DMS 273 treated with DMSO at 0.1 percent for 48 hours (cell line): Measurements from ENCODE around the gene DDOST.
"Not testable (repeated sequence)": the region's sequence is repeated elsewhere in the genome, so short reads cannot be mapped to it uniquely, and the experiment has no call there.

Experiments
- DNase-seq: peaks from one replicate; lab custom pipeline; 2025; lab: John Stamatoyannopoulos, UW

DDOST gene

DNA sequence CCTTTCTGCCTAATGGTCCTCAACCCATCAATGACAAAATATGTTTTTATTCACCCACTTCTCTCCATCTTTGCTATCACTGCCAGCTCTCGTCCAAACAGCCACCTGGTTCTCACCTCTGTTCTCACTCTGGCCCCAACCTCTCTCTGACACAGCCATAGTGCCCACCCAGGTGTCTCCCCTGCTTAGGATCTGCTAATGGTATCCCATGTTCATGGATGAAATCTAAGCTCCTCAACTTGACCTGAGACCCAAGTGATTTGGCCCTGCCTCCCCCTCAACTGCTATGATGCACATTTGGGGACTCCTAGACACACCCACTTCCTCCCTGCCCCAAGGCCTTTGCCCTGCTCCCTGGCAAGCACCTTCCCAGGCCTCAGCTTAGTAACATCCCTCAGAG, 30.7 kb upstream of the DDOST start:
- DNase-seq, result no peak

DNA sequence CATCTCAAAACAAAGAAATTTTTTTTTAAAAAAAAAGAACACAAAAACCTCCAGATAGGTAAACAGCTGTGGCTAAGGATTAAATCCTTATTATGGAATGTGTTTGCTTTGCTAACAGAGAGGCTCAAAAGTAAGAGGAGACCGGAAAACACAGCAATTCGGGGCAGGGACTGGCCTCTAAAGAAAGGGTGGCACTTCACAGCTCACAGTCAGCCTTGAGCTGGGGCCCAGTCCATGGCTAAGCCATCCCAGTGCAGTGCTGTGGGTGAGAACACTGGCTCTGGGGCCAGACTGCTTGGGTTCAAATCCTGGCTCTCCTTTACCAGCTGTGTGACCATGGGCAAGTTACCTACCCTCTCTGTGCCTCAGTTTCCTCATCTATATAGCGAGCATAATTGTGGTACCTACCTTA, 28.5 kb upstream of the DDOST start:
- no peak for DNase-seq

DNA sequence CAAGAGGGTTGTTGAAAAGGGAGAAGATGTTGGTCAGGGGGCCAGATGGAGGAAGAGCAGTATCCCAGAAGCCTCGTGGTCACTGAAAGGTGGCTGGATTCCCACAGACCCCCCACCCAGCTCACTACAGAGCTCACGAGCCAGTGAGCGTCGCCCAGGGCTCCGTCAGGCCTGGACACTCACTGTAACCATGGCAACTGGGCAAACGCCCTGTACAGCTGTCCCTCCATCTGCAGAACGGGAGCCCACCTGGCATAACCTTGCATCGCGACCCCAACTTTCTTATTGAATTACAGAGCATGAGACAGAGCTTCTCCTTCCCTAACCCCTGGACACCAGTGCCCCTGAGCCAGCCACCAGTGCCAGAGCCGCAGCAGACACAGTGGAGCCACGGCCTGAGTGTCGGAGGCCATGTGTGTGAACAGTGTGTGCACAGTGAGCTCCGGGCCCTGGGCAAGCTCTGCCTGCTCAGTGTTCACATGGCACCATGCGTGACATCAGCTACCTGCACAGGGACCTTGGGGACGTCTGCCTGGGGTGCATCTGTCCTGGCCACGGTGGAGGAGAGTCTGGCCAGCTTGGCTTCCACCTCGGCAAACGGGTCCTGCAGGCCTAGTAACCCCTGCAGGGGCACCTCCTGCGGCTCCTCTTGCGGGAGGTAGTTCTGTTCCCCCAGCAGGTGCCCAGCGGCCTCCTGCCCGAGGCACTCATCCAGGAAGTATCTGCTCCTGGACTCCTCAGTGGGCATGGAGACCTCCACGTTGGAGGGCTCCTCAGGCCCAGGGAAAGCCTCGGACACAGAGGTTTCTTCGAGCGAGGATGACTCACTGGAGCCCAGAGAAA, 25.9 kb upstream of the DDOST start:
- DNase-seq, result no peak

DNA sequence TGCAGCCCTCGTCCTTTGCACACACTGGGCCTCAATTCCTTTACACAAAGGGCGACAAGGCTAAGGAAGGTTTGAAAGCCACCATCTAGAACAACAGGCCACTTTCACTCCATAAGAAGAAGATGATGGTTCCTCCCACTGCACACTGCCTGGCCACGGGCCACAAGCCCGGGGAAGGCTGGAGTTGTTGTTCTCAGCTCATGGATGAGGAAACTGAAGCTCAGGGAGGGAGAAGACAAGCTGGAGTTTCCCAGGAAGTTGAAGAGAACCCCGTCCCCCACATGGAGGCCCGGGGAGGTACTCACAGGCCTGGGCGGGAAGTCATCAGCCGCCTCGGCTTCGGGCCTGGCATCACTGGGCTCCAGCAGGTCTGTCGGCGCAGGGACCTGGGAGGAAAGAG, 24.6 kb upstream of the DDOST start:
- no peak for DNase-seq

DNA sequence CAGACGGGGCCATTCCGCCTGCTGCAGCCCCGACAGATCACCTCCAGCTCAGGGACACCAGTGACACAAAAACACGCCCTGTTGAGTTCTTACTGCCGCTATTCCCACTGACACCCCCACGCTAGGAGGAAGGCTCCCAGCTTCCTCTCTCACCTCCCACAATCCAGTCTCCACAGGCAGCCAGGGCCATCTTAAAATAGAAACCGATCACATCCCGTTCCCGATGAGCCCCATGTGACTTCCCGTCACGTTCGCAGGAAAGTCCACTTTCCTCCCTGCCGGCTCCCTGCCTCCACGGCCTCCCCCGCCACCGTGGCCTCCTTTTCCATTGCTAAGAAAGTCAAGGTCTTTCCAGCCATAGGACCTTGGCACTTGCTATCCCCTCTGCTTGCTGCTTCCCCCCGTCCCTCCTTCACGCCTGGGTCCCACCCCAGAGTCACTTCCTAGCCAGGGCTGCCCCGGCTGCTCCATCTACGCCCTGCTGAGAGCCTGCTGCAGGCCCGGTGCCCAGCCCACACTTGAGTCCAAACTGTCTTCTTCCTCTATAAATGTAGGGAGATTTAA, 24.0 kb upstream of the DDOST start:
- no peak for DNase-seq

DNA sequence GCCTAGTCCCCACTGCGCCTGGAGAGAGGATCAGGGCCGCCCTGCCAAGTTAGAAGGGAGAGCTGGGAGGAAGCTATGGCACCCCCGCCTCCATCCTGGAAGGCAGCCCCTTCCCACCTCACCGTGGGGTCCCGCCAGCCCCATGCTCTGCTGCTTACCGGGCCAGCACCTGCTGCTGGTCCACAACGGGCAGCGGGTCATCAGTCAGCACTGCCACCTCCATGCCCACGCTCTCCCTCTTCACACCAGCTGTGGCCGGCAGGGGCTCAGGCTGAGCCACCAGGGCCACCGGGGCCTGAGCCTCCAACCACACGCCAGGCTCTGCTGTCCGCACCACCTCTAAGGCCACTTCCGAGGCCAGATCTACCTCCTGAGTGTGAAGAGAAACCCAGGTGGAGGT, 23.5 kb upstream of the DDOST start:
- DNase-seq, result no peak

DNA sequence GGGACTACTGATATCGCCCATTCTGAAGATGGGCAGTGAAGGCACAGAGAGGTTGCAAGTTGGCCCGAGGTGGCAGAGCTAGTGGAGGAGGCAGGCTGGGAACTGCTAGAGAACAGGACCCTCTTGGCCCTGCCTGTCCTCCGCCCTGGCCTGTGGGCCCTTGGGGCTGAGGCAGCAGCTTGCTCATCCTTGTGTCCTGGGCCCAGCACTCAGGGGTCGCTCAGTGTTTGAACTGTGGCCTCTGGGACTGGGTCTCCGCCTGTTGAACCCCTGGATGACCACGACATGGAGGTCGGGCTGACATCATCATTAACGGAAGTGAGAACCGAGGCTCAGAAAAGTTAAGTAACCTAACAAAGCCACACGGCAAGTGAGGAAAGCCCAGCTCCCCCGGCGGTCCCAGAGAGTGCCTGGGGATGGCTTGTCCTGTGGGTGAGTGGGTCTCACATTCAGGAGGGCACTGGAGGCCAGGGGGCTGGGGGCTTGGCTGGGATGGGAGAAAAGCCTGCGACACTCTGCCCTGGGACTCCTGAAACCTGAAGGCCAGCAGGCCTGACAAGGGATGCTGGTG, 23.0 kb upstream of the DDOST start:
- DNase-seq, result no peak

DNA sequence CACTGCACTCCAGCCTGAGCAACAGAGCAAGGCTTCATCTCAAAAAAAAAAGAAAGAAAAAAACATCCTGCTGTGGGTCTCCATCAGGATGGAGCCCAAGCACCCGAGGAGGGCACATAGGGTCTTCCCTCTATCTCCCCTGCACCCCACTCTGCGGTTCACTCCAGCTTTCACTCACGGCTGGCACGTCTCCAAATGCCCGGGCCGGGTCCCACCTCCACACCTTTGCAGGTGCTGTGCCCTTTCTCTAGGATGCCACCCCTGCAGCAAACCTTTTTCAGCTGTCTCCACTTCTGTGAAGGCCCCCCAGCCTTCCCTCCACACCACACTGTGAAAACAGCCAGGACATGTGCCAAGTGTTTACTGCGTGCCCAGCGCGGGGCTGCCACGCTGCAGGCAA, 22.4 kb upstream of the DDOST start:
- DNase-seq, result no peak

DNA sequence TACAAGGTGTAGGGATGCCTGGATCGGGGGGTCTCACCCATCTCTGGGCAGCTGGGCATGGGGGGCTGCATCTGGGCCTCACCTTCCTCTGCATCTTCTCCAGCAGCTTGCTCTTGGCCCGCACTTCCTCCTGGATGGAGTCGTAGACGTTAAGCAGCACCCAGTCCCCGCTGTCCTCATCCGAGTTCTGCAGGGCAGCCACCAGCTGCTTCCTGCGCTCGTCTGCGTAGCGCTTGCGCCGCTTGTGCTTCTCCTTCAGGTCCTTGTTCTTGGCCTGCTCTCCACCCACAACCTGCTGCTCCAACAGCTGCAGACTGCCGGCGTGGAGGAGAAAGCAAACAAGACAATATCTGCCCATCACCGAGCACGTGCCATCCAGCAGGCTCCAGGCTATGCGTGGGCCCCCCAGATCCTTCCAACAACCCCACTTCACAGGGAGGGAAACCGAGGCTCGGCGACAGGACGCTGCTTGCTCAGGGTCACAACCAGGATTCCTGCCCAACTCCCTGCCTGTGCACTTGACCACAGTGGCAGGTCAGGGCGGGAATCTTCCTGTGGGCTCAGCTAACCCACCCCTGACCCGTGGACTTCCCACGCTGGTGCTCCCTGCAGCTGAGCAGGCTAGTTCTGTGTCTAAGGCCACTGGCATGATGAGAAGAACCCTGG, 21.5 kb upstream of the DDOST start:
- no peak for DNase-seq

DNA sequence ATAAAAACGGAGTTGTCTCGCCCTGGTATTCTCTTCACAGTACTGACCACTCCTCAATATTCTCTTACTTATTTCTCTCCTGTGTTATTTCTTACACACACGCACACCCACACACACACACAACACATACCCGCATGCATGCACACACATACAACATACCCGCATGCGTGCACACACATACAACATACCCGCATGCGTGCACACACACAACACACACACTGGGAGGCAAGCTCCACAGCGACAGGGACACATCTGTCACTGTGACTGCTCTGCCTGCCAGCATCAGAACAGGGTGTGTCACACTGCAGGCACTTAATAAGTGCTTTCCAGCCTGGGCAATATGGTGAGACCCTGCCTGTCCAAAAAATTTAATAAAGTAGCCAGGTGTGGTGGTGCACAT, 20.8 kb upstream of the DDOST start:
- no peak for DNase-seq

DNA sequence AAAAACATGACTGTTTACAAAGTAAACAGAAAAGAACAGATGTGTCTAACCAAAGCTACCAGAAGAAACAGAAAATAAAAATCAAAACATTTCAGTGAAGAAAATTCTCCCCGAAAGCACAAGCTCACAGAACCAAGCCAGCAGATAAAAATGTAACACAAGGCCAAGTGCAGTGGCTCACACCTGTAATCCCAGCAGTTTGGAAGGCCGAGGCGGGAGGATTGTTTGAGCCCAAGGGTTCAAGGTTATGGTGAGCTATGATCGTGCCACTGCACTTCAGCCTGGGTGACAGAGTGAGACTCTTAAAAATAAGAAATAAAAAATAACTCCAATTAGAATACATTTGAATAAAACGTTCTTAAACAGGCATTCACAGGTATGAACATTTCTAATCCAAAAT, 19.1 kb upstream of the DDOST start:
- no peak for DNase-seq

DNA sequence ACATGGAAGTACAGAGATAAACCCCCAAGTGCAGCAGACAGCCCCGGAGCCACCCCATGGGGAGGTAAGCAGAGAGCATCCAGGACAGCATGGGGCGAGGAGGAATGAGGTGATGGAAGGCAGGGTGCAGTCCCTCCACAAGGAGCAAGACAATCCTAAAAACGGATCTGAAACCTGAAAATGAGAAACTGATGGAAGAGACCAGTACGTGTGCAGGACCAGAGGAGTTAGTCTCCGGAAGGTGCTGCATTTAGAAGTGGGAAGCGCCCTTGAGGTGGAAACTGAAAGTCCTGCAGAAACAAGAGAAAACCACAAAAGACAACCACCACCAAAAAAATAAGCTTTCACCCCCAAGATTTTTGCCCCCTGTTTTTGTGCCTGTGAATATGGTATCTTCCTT, 17.4 kb upstream of the DDOST start:
- no peak for DNase-seq

DNA sequence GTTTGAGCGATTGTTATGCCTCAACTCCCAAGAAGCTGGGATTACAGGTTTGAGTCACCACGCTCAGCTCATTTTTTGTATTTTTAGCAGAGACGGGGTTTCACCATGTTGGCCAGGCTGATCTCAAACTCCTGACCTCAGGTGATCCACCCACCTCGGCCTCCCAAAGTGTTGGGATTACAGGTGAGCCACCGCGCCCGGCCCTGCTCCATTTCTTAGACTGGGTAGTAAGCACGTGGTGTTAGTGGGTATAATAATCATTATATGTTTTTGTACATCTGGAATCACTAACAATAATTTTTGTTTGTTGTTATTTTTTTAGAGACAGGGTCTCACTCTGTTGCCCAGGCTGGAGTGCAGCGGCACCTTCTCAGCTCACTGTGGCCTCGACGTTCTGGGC, 12.5 kb upstream of the DDOST start:
- not testable (repeated sequence) for DNase-seq

DNA sequence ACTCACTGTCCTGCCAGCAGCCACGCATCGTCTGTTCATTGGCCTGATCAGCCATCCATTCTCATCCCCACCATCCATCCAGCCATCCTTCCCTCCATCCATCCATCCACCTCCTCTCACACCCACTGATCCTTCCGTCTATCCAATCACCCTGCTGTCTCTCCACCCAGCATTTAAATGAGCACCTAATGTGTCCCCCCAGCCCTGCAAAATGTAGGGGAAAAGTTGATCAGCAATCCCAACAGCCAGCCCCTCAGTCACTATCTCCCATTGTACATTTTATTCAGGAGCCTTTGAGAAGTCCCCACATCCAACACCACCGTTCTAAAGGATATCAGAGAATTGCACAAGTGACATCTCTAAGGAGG, 11.1 kb upstream of the DDOST start:
- DNase-seq, result no peak

DNA sequence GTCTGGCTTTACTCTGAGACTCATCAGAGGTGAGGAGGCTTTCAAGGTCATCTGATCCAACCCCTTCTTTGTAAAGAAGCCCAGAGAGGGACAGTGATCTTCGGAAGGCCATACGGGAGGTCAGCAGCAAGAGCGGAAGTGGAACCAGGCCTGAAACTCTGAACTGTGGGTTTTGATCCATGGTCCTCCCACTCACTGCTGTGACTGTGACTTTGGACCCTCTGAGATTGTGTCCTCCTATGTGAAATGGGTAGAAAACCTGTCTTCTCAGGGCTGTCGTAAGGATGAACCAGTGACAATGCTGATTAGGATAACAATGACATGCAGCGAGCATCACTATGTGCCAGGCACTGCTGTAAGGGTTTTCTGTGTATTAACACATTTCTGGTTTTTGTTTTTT, 9.8 kb upstream of the DDOST start:
- DNase-seq, result no peak

DNA sequence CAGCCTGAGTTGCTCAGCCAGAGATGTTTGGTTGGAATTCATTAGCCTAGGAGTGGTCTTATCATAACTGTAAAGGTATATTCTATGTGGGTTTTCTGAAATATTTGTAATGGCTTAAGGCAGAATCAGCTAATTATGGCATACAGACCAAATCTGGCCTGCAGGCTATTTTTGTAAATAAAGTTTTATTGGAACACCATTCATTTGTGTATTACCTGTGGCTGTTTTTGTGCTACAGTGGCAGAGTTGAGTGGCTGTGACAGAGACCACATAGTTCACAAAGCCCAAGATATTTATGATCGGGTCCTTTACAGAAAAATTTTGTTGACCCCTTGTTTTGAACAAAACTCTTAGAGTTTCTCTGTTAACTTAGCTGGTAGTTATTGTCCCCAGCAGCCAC, 7.4 kb upstream of the DDOST start:
- DNase-seq, result no peak

DNA sequence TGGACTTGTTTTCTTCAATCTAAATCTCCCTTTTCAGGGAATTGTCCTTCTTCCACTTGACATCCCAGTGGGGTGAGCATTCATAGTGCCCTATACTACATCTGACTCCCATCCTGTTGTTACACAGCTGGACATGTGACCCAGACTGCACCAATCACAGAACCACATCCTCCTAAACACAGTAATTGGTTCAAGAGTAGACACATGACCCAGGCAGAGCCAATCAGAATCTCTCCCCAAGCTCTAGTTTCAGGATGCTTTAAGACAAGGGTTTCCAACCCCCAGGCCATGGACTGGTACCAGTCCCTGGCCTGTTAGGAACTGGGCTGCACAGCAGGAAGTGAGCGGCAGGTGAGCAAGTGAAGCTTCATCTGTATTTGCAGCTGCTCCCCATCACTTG, 5.6 kb upstream of the DDOST start:
- DNase-seq, result no peak

DNA sequence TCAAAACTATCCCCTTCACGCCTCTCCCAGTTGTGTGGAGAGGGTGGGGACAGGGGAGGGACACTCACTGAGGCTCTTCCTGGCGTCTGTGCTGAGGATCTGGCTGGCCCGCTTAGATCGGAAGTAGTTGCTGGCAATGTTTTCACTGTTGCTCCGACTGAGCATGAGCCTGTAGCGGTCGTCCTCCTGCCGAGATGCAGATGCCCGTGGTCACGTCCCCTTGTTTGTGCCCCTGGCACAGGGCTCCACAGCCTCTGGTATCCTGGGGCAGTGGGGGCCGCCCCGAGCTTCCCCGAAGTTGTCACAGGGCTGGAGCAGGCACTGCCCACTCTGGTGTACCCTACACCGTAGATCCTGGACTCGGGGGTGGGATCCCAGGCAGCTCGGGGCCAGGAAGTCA, 5.0 kb upstream of the DDOST start:
- DNase-seq, result no peak

DNA sequence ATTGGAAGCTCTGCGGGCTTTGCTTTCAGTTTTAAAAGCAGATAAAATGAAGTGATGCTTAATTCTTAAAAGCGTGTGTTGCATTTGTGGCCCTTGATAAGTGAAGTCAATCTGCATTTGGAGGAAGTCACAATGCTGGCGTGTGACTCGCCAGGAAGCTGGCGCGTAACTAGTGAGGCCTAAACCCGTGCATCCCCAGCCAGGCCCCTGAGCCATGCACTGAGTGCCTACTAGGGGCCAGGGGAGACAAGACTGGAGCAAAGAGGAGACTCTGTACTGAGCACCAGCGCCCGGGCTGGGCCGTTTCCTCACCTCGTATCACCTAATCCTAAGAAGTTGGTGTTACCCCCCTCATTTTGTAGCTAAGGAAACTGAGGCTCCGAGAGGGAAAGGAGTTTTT, 4.6 kb upstream of the DDOST start:
- no peak for DNase-seq

DNA sequence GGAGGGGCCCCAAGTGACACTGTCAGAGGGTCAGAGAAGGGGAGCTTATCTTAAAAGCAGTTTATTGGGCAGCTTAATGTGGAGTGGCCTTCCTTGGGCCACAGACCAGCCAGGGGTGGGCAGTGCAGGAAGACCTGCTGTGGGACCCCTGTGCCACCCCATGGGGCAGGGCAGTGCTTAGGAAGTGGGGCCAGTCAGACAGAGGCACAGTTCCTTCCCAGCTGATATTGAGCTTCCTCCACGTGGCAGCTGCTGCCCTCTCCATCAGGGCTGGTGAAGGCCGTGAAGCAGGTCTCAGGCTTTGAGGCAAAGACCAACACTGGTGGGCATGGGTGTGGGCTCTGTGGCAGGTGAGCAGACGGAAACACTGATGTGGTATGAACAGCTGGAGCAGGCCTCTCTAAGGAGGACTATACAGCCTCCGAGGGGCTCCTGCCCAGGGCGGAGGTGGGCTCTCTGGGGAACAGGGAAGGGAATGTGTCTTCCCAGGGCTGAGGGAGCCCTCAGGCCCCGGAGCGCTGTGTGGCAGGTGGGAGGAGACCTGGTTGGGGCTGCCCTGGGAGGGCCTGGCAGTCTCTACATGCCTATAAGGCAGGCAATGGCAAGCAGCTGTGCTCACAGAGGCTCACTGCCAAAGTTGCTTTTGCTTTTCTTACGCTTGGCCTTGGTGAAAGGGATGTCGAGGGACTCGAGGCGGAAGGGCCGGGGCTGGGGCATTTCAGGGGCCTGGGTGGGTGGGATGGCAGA, 3.0 kb upstream of the DDOST start:
- DNase-seq, result no peak

DNA sequence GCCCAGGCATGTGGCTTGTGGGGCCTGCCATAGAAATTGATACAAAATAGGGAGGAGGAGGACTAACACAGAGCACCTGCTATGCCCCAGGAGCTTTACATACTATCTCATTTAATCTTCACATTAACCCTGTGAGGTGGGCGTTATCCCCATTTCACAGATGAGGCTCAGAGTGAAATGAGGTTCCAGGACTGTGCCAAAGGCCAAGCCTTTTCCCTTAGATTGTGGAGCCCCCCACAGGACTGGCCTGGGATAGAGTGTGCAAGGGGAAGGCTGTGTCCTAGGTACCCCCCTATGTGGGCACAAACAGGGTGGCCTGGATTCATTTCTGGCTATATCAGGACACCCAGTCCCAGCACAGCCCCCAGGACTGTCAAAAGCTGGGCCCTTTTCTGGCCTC, 2.2 kb upstream of the DDOST start:
- DNase-seq, result no peak

DNA sequence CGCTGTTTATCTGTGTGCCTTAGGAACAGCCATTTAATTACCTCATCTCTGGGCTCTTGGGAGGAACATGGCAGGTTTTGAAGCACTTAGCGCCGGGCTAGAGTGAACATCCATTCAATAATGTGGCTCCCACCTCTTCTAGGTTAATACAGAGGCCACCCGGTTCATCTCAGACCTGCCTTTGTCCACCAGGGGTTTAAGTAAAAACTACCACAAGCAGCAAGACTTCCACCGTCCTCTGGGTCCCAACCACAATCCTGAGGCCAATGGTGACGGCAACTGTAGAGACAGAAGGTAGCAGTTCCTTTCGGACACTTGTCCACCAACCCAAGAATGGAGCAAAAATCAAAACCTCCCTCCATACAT, 924 bp upstream of the DDOST start:
- no peak for DNase-seq

DNA sequence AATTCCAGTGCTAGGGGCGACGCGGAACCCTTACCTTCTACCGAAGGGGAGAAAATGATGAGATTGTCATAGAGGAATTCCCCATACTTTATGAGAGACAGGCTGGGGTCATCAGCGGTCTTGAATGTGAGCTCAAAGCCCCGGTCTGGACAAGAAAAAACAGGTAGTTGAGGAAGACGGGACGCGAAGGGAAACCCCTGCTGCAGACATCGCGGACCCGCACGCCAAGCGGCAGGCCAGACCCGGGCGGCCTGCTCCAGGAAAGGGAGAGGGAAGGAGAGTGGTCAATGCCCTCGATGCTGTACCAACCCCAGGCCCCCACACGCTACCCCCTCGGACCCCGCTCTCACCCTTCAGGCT, 342 bp downstream of the DDOST start:
- no peak for DNase-seq
